Measurements from ENCODE around the gene AUTS2. TPM values are rescaled to one million over a fixed set of nuclear protein-coding genes. Genes with fewer than 3 reads are reported as not detected.
A peak's percentile ranks its signal among the peaks of the same experiment; 100 is the strongest.

The AUTS2 gene
- polyA plus RNA-seq, 1 donor from 2014 or later = 8.9 TPM

- peaks cover 2% of the 10 kb centered on the region for H3K36me3 Mint-ChIP-seq
- H3K4me3 Mint-ChIP-seq = peak overlapping the region in 3 of 4 donors; percentile 13 to 85 (median 84)
- peaks cover 19 to 36% (median 21%) of the 10 kb centered on the region in 3 donors for H3K4me1 Mint-ChIP-seq
- H3K9me3 Mint-ChIP-seq = no peaks in the 10 kb centered on the region
- H3K27ac Mint-ChIP-seq = peak overlapping the region in 2 of 3 donors; percentile 78 to 92
- no peaks in the 10 kb centered on the region for H3K27me3 Mint-ChIP-seq
These were observed 858.4 kb downstream of the AUTS2 start for GRCh38 chr7:70456719-70457118.

GRCh38 chr7:70457482-70457881 is 859.2 kb downstream of the AUTS2 start:
- H3K9me3 Mint-ChIP-seq = no peaks in the 10 kb centered on the region
- peaks cover 19 to 36% (median 21%) of the 10 kb centered on the region in 3 donors for H3K4me1 Mint-ChIP-seq
- H3K4me3 Mint-ChIP-seq = peak overlapping the region in 1 of 4 donors; percentile 73
- H3K36me3 Mint-ChIP-seq = peaks cover 2% of the 10 kb centered on the region
- H3K27ac Mint-ChIP-seq = peak overlapping the region in 1 of 3 donors; percentile 92
- H3K27me3 Mint-ChIP-seq = no peaks in the 10 kb centered on the region

GRCh38 chr7:70457883-70458680 is 859.8 kb downstream of the AUTS2 start:
- Mint-ChIP-seq H3K4me3 (no peak overlapping the region), H3K27ac (peak overlapping the region in 2 of 3 donors; percentile 64 to 92), H3K9me3 (no peaks in the 10 kb centered on the region), H3K36me3 (peaks cover 2% of the 10 kb centered on the region), H3K27me3 (no peaks in the 10 kb centered on the region), H3K4me1 (peaks cover 19 to 36% (median 21%) of the 10 kb centered on the region in 3 donors)

- Mint-ChIP-seq H3K27ac (no peak overlapping the region), H3K4me3 (no peak overlapping the region), H3K27me3 (no peaks in the 10 kb centered on the region), H3K9me3 (no peaks in the 10 kb centered on the region), H3K4me1 (peaks cover 19 to 36% (median 21%) of the 10 kb centered on the region in 3 donors), H3K36me3 (peaks cover 2% of the 10 kb centered on the region)
These were observed 860.5 kb downstream of the AUTS2 start for GRCh38 chr7:70458745-70459144.

- Mint-ChIP-seq H3K27me3 (no peaks in the 10 kb centered on the region), H3K9me3 (no peaks in the 10 kb centered on the region), H3K4me3 (no peak overlapping the region), H3K36me3 (peaks cover 2% of the 10 kb centered on the region), H3K4me1 (peaks cover 19 to 34% (median 21%) of the 10 kb centered on the region in 3 donors), H3K27ac (no peak overlapping the region)
These were observed 861.3 kb downstream of the AUTS2 start for GRCh38 chr7:70459546-70459945.

- Mint-ChIP-seq H3K27ac (no peak overlapping the region), H3K4me3 (no peak overlapping the region), H3K27me3 (no peaks in the 10 kb centered on the region), H3K4me1 (peaks cover 19 to 29% (median 21%) of the 10 kb centered on the region in 3 donors), H3K36me3 (peaks cover 2% of the 10 kb centered on the region), H3K9me3 (no peaks in the 10 kb centered on the region)
These were observed 861.8 kb downstream of the AUTS2 start for GRCh38 chr7:70460071-70460470.

GRCh38 chr7:70460562-70460961 is 862.3 kb downstream of the AUTS2 start:
- H3K9me3 Mint-ChIP-seq = no peaks in the 10 kb centered on the region
- peaks cover 16 to 24% (median 19%) of the 10 kb centered on the region in 3 donors for H3K4me1 Mint-ChIP-seq
- H3K27ac Mint-ChIP-seq = no peak overlapping the region
- no peaks in the 10 kb centered on the region for H3K27me3 Mint-ChIP-seq
- peaks cover 2% of the 10 kb centered on the region for H3K36me3 Mint-ChIP-seq
- H3K4me3 Mint-ChIP-seq = no peak overlapping the region

- Mint-ChIP-seq H3K27ac (no peak overlapping the region), H3K4me3 (no peak overlapping the region), H3K36me3 (peaks cover 6% of the 10 kb centered on the region), H3K9me3 (no peaks in the 10 kb centered on the region), H3K27me3 (no peaks in the 10 kb centered on the region), H3K4me1 (peaks cover 0 to under 1% (median under 1%) of the 10 kb centered on the region in 3 donors)
These were observed 865.2 kb downstream of the AUTS2 start for GRCh38 chr7:70463352-70463938.

- Mint-ChIP-seq H3K36me3 (peaks cover 6% of the 10 kb centered on the region), H3K27me3 (no peaks in the 10 kb centered on the region), H3K27ac (no peak overlapping the region), H3K9me3 (no peaks in the 10 kb centered on the region), H3K4me3 (no peak overlapping the region), H3K4me1 (no peaks in the 10 kb centered on the region)
These were observed 868.6 kb downstream of the AUTS2 start for GRCh38 chr7:70466725-70467364.

GRCh38 chr7:70470746-70471145 is 872.5 kb downstream of the AUTS2 start:
- Mint-ChIP-seq H3K9me3 (no peaks in the 10 kb centered on the region), H3K27ac (no peak overlapping the region), H3K36me3 (peaks cover 6% of the 10 kb centered on the region)

GRCh38 chr7:70472601-70473237 is 874.4 kb downstream of the AUTS2 start:
- Mint-ChIP-seq H3K27me3 (no peaks in the 10 kb centered on the region), H3K4me3 (no peak overlapping the region), H3K9me3 (no peaks in the 10 kb centered on the region), H3K4me1 (no peaks in the 10 kb centered on the region), H3K36me3 (peaks cover 1% of the 10 kb centered on the region), H3K27ac (peak overlapping the region in 1 of 3 donors; percentile 48)

More at GRCh38 chr7:70470746-70471145, 872.5 kb downstream of the AUTS2 start:
- Mint-ChIP-seq H3K27me3 (no peaks in the 10 kb centered on the region), H3K4me3 (no peak overlapping the region), H3K4me1 (no peaks in the 10 kb centered on the region)

- H3K4me3 Mint-ChIP-seq = no peak overlapping the region
These were observed 876.5 kb downstream of the AUTS2 start for GRCh38 chr7:70474639-70475234.

GRCh38 chr7:70477036-70478010 is 879.0 kb downstream of the AUTS2 start:
- peaks cover 3% of the 10 kb centered on the region for H3K36me3 Mint-ChIP-seq
- H3K27me3 Mint-ChIP-seq = no peaks in the 10 kb centered on the region
- no peak overlapping the region for H3K27ac Mint-ChIP-seq
- H3K4me3 Mint-ChIP-seq = no peak overlapping the region
- H3K9me3 Mint-ChIP-seq = no peaks in the 10 kb centered on the region
- peaks cover 0 to 2% (median 0%) of the 10 kb centered on the region in 3 donors for H3K4me1 Mint-ChIP-seq

More at GRCh38 chr7:70474639-70475234, 876.5 kb downstream of the AUTS2 start:
- no peaks in the 10 kb centered on the region for H3K27me3 Mint-ChIP-seq
- no peaks in the 10 kb centered on the region for H3K9me3 Mint-ChIP-seq
- H3K27ac Mint-ChIP-seq = no peak overlapping the region
- peaks cover 0 to 2% (median 0%) of the 10 kb centered on the region in 3 donors for H3K4me1 Mint-ChIP-seq
- H3K36me3 Mint-ChIP-seq = peaks cover 5% of the 10 kb centered on the region

Measured in IgD-negative memory B cell (primary cell).